ENCODE measurements around the gene SULT1B1. TPM values are rescaled to one million over a fixed set of nuclear protein-coding genes. Genes with fewer than 3 reads are reported as not detected.

SULT1B1 gene
- total RNA-seq: 0.05 and 0.28 TPM in 2 replicates

GRCh38 chr4:69760455-69760854 lies at the start of gene SULT1B1:
SULT1B1 (minus strand) TSS chr4:69760620; CDS start chr4:69755217, 5,403 bp downstream.

Other genes starting within 250 kb of the SULT1B1 start
- not detected in 2 replicates for gene UGT2A2, start 121.0 kb downstream of the SULT1B1 start, total RNA-seq
- gene UGT2A1, start 107.4 kb downstream of the SULT1B1 start, total RNA-seq: not detected in 2 replicates
- gene SULT1E1, start 99.5 kb upstream of the SULT1B1 start, total RNA-seq: 0.51 and 2.8 TPM in 2 replicates
- not detected in 2 replicates for gene CSN1S1, start 170.4 kb upstream of the SULT1B1 start, total RNA-seq
- gene CSN2, start 205.1 kb upstream of the SULT1B1 start, total RNA-seq: not detected in 2 replicates
- not detected in 2 replicates for gene STATH, start 235.3 kb upstream of the SULT1B1 start, total RNA-seq

All from airway epithelial cell (primary cell).